SH-SY5Y (cell line): Measurements from ENCODE around the gene NUP85.

ENCODE experiments used
- GATA2 ChIP-seq: IDR thresholded peaks from 2 replicates; pipeline ENCODE4 v1.6.1; 2011; ENCODE audit warnings: mild to moderate bottlenecking, low read depth, low read length
- GATA3 ChIP-seq: IDR thresholded peaks from 2 replicates; pipeline ENCODE4 v1.6.1; 2011; ENCODE audit warnings: low read depth, mild to moderate bottlenecking, low read length, moderate library complexity

- TF ChIP-seq GATA2: no peak
- no peak for TF ChIP-seq GATA3
Observed at GRCh38 chr17:75267411-75268232, 62.1 kb downstream of the NUP85 start.
